NCI-H128 (cell line): ENCODE data around the gene ST3GAL2.
"Not testable (repeated sequence)": the region's sequence is repeated elsewhere in the genome, so short reads cannot be mapped to it uniquely, and the experiment has no call there.

Source experiments
- DNase-seq: peaks from one replicate; lab custom pipeline; 2025; ENCODE audit not compliant: unreplicated experiment; lab: John Stamatoyannopoulos, UW

ST3GAL2 gene

DNA sequence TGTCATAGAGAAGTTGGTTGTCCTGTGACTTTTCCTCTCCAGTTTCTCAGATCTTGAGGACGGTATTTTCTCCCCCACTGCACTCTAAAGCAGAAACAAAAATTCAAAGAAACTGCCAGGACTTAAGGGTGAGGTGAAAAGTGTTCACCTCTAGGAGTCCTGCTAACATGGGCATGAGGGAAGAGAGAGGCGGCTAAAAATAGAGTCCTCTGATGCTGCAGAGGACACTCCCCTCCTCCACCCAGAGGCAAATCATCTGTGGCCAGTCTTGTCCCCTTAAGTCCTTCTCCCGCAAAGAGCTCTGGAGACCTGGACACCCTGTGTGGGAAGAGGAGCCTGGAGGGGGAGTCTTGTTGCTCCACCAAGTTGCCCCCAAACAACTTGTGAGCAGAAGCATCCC, 96.9 kb downstream of the ST3GAL2 start:
- DNase-seq = no peak

DNA sequence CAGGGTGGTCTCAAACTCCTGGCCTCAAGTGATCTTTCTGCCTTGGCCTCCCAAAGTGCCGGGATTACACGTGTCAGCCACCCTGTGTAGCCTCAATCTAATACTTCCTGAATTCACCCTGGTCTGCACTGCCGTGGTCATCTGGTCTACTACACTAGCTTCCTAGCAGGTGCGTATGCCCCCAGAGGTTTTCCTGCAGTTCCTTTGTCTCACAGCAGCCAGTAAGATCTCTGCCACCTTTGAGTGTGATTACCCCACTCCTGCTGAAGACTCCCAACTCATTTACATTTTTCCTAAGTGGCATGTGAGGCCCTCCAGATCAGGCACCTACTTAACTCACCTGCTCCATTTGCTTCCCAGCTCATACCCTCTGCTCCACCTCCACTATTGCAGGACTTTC, 97.3 kb downstream of the ST3GAL2 start:
- DNase-seq = no peak

DNA sequence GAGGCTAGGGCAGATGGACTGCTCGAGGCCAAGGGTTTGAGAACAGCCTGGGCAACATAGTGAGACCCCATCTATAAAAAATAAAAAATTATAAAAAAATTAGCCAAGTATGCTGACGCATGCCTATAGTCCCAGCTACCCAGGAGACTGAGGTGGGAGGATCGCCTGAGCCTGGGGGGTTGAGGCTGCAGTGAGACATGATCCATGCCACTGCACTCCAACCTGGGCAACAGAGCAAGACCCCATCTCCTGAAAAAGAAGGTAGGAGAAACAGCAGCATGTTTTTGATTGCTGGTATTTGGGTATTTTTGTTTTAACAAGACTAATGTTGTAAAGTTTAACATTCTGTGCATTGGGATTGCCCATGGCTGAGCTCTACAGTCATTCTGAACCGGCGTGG, 101.1 kb downstream of the ST3GAL2 start:
- DNase-seq = no peak

- not testable (repeated sequence) for DNase-seq
Observed at GRCh38 chr16:70332728-70333127, 106.2 kb downstream of the ST3GAL2 start.

DNA sequence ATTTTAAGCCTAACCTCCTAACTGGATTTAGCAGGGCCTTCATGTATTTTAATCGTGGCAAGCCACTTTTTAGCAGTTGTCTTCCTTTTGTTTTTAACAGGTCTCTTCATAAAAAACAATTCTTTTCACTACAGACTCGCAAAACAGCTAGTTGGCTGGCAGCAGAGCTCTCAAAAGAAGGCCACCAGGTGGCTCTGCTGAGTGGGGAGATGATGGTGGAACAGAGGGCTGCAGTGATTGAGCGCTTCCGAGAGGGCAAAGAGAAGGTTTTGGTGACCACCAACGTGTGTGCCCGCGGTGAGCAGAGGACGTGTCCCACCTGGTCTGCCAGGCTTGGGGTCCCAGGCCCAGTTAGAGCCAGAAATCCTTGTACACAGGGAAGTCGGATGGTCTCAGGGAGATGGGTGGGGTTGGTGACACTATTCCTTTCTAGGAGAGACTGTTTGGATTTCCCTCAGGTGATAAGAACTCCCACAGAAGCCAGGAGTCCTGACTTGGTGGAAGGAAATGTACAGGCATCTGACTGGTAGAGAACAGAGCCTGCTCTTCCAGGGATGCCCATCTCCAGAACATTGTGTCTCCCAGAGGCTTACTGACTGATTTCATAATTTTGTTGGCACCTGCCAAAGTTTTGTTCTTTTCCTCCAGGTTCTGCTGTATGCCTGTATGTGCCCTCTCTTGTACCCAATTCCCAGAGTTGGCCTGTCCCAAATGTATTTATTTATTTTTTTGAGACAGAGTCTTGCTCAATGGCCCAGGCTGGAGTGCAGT, 107.1 kb downstream of the ST3GAL2 start:
- no peak for DNase-seq

- no peak for DNase-seq
Observed at GRCh38 chr16:70331091-70331490, 107.8 kb downstream of the ST3GAL2 start.
